Thyroid gland (tissue), 4 donors: Measurements from ENCODE around the gene CHRNG.

Source experiments
- CTCF ChIP-seq, 6 experiments: fragments of 200-600 bp in 3 of 6; fragments of 450-650 bp in 3 of 6; sonication (generic) in 3 of 6; IDR thresholded peaks; one replicate each; pipeline ENCODE4 v1.5.1; 2016 to 2019; ENCODE audit warnings: antibody characterized with exemption in 6 of 6, mild to moderate bottlenecking in 2 of 6, inconsistent platforms in 1 of 6, moderate library complexity in 1 of 6
- POLR2A ChIP-seq, 2 donors: fragments of 450-650 bp; IDR thresholded peaks; one replicate each; pipeline ENCODE4 v1.6.1; 2017; ENCODE audit warnings: antibody characterized with exemption in 2 of 2, mild to moderate bottlenecking in 2 of 2, moderate library complexity in 1 of 2

DNA sequence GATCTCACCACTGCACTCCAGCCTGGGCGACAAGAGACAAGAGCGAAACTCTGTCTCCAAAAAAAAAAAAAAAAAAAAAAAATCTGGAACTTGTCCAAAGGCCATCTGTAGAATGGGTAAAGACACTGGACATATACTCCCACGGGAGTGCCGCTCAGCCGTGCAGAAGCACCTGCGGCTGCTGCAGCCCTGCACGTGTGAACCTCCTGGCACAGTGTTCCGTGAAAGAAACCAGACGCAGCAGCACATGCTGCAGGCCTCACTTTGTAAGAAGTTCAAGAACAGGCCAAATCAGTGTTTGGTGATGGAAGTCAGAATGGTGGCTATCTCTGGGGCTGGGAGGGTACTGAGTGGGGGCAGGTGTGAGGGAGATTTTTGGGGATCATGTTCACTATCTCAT lies 7.1 kb upstream of the CHRNG start:
- no peak for TF ChIP-seq POLR2A (IDR thresholded peaks at IDR 0.05)
- TF ChIP-seq CTCF (IDR thresholded peaks at IDR 0.05), result no peak
